PC-3 (cell line): ENCODE measurements around the gene UGT2A3.

ENCODE experiments used
- EZH2 ChIP-seq: fragments of 300-600 bp; sonication (generic); IDR thresholded peaks from one replicate; pipeline ENCODE4 v1.6.1; 2017; ENCODE audit warnings: antibody characterized with exemption, mild to moderate bottlenecking, low read length; ENCODE audit not compliant: unreplicated experiment
- TF ChIP-seq, protein P1 (sequence below): fragments of 300-600 bp; sonication (generic); conservative IDR thresholded peaks from 2 replicates; pipeline ENCODE4 v1.5.1; 2017; ENCODE audit warnings: antibody characterized with exemption, low read depth, mild to moderate bottlenecking, low read length

DNA sequence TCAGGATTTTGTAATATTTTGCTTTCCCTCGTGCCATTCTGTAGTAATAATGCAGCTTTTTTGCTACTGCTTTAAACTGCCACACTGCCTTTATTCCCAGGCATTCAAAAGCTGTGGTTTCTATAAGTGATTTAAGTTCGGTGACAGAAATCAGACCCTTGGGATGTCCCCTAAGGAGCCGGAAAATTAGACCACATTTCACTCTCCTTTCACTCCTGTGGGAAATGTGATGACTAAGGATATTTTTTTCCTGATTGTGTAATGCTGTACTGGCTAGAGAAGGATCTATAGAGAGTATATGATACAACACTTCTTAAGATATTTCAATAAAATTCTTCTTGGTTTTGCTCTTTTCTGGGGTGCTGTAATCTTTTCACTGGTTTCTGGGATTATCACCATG is 24.4 kb downstream of the UGT2A3 start:
- TF ChIP-seq, protein P1, sequence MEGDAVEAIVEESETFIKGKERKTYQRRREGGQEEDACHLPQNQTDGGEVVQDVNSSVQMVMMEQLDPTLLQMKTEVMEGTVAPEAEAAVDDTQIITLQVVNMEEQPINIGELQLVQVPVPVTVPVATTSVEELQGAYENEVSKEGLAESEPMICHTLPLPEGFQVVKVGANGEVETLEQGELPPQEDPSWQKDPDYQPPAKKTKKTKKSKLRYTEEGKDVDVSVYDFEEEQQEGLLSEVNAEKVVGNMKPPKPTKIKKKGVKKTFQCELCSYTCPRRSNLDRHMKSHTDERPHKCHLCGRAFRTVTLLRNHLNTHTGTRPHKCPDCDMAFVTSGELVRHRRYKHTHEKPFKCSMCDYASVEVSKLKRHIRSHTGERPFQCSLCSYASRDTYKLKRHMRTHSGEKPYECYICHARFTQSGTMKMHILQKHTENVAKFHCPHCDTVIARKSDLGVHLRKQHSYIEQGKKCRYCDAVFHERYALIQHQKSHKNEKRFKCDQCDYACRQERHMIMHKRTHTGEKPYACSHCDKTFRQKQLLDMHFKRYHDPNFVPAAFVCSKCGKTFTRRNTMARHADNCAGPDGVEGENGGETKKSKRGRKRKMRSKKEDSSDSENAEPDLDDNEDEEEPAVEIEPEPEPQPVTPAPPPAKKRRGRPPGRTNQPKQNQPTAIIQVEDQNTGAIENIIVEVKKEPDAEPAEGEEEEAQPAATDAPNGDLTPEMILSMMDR: no peak
- no peak for TF ChIP-seq EZH2
